Gastroesophageal sphincter (tissue), 4 donors: ENCODE data around the gene NIF3L1. TPM values are rescaled to one million over a fixed set of nuclear protein-coding genes. Genes with fewer than 3 reads are reported as not detected.
A peak's percentile ranks its signal among the peaks of the same experiment; 100 is the strongest.

Experiments
- ATAC-seq: fragments of 150-250 bp; one replicate; pipeline ENCODE4 v1.9.1; 2016; ENCODE audit warnings: mild to moderate bottlenecking, moderate library complexity
- H3K27ac ChIP-seq, 4 donors: fragments of 200-600 bp; sonication (generic) in 3 of 4; 1 replicate in 3 of 4; 2 replicates in 1 of 4; pipeline ENCODE4 v1.5.1; 2016 to 2019
- H3K27me3 ChIP-seq: fragments of 200-600 bp; sonication (generic); one replicate; pipeline ENCODE4 v1.5.1; 2019
- H3K36me3 ChIP-seq, 2 donors: fragments of 200-600 bp; sonication (generic); one replicate each; pipeline ENCODE4 v1.5.1; 2019; ENCODE audit warnings: control low read depth in 1 of 2
- H3K4me1 ChIP-seq, 3 donors: fragments of 200-600 bp; sonication (generic); 1 replicate in 2 of 3; 2 replicates in 1 of 3; pipeline ENCODE4 v1.5.1; 2016 to 2019; ENCODE audit warnings: control low read depth in 2 of 3
- H3K4me3 ChIP-seq, 2 donors: fragments of 200-600 bp; sonication (generic); one replicate each; pipeline ENCODE4 v1.5.1; 2019; ENCODE audit warnings: mild to moderate bottlenecking in 1 of 2, moderate library complexity in 1 of 2
- H3K9me3 ChIP-seq, 3 donors: fragments of 200-600 bp; sonication (generic); one replicate each; pipeline ENCODE4 v1.5.1; 2017 to 2019; ENCODE audit warnings: control low read depth in 2 of 3
- CTCF ChIP-seq, 4 experiments: fragments of 200-600 bp in 2 of 4; fragments of 450-650 bp in 2 of 4; sonication (generic) in 1 of 4; IDR thresholded peaks; one replicate each; pipeline ENCODE4 v1.5.1; 2017 to 2019; ENCODE audit warnings: antibody characterized with exemption in 4 of 4, mild to moderate bottlenecking in 2 of 4, moderate library complexity in 2 of 4
- EP300 ChIP-seq: sonication (generic); formaldehyde crosslinking; IDR thresholded peaks from one replicate; pipeline ENCODE4 v1.6.1; 2017; ENCODE audit warnings: antibody characterized with exemption, mild to moderate bottlenecking
- POLR2A ChIP-seq, 2 donors: fragments of 450-650 bp; IDR thresholded peaks; one replicate each; pipeline ENCODE4 v1.6.1; 2017; ENCODE audit warnings: antibody characterized with exemption in 2 of 2, mild to moderate bottlenecking in 2 of 2, moderate library complexity in 1 of 2
- POLR2AphosphoS5 ChIP-seq: sonication (generic); formaldehyde crosslinking; IDR thresholded peaks from one replicate; pipeline ENCODE4 v1.6.1; 2017; ENCODE audit warnings: antibody characterized with exemption
- WGBS, 2 donors: methylation state at CpG; one replicate each; pipeline ENCODE4 v1.1.5; 2018; ENCODE audit warnings: low coverage in 1 of 2; 5-methylcytosine and 5-hydroxymethylcytosine counted together
- total RNA-seq, 4 donors: library from RNA; depleted of rRNA; stranded (reverse); fragments of >200 nt; gene quantifications; one replicate each; pipeline ENCODE4 v1.1.0, GENCODE V29; 2016

NIF3L1 gene
- total RNA-seq, 4 donors from 2014 or later = 13.9 to 21.3 (median 15.0) TPM

GRCh38 chr2:200851398-200852248 lies 37.5 kb upstream of the NIF3L1 start:
- TF ChIP-seq POLR2A (IDR thresholded peaks at IDR 0.05) = no peak
- no peak for TF ChIP-seq POLR2AphosphoS5
- TF ChIP-seq CTCF (IDR thresholded peaks at IDR 0.05) = no peak
- TF ChIP-seq EP300 = no peak
- Histone ChIP-seq H3K27me3 (no peaks in the 10 kb centered on the region), H3K4me1 (peaks cover 0 to 26% (median 0%) of the 10 kb centered on the region in 3 donors), H3K4me3 (no peak overlapping the region), H3K36me3 (peaks cover 23 to 65% of the 10 kb centered on the region in 2 donors), H3K27ac (peak overlapping the region in 1 of 4 donors; percentile 12), H3K9me3 (no peaks in the 10 kb centered on the region)
- ATAC-seq = no peak
- WGBS, 2 donors = 71 to 90% methylated on average over 3 to 4 of the region's 6 CpGs

GRCh38 chr2:200852605-200853004 lies 36.6 kb upstream of the NIF3L1 start:
- Histone ChIP-seq H3K27me3 (no peaks in the 10 kb centered on the region), H3K4me3 (no peak overlapping the region), H3K27ac (peak overlapping the region in 1 of 4 donors; percentile 1), H3K9me3 (no peaks in the 10 kb centered on the region), H3K36me3 (peaks cover 31 to 75% of the 10 kb centered on the region in 2 donors), H3K4me1 (peaks cover 0 to 36% (median 5%) of the 10 kb centered on the region in 3 donors)
- 94 to 96% methylated on average over 2 of the region's 2 CpGs for WGBS, 2 donors
- ATAC-seq = no peak
- TF ChIP-seq POLR2AphosphoS5 (no peak), CTCF (IDR thresholded peaks at IDR 0.05) (no peak)

GRCh38 chr2:200856806-200857205 lies 32.4 kb upstream of the NIF3L1 start:
- TF ChIP-seq EP300 = no peak
- TF ChIP-seq CTCF (IDR thresholded peaks at IDR 0.05) = no peak
- TF ChIP-seq POLR2AphosphoS5 = no peak
- no peak for TF ChIP-seq POLR2A (IDR thresholded peaks at IDR 0.05)
- WGBS, 2 donors = 55 to 79% methylated on average over 4 to 8 of the region's 8 CpGs
- ATAC-seq = no peak

GRCh38 chr2:200860092-200860795 lies 28.9 kb upstream of the NIF3L1 start:
- WGBS, 2 donors = 7 to 8% methylated on average over 9 to 12 of the region's 12 CpGs
- Histone ChIP-seq H3K27me3 (no peaks in the 10 kb centered on the region), H3K4me3 (peak overlapping the region; percentile 60 to 94), H3K27ac (peak overlapping the region in 3 of 4 donors; percentile 47 to 100 (median 99)), H3K4me1 (peaks cover 14 to 64% (median 20%) of the 10 kb centered on the region in 3 donors), H3K9me3 (no peaks in the 10 kb centered on the region), H3K36me3 (peaks cover 25 to 51% of the 10 kb centered on the region in 2 donors)
- ATAC-seq = no peak
- TF ChIP-seq EP300 (no peak), POLR2A (IDR thresholded peaks at IDR 0.05) (no peak), POLR2AphosphoS5 (no peak), CTCF (IDR thresholded peaks at IDR 0.05) (no peak)

More at GRCh38 chr2:200856806-200857205, 32.4 kb upstream of the NIF3L1 start:
- H3K27me3 ChIP-seq = no peaks in the 10 kb centered on the region
- no peaks in the 10 kb centered on the region for H3K9me3 ChIP-seq
- H3K36me3 ChIP-seq = peaks cover 40 to 86% of the 10 kb centered on the region in 2 donors
- peaks cover 14 to 71% (median 20%) of the 10 kb centered on the region in 3 donors for H3K4me1 ChIP-seq
- no peak overlapping the region for H3K4me3 ChIP-seq
- no peak overlapping the region for H3K27ac ChIP-seq
